HG03520 (cell line): ENCODE measurements around the gene PRDM5.

ENCODE experiments used
- ATAC-seq: cut with Tn5 transposase; IDR thresholded peaks from one replicate; pipeline ENCODE4 v1.9.1; 2021; ENCODE audit warnings: mild to moderate bottlenecking, moderate library complexity; ENCODE audit not compliant: unreplicated experiment

PRDM5 gene

GRCh38 chr4:120718979-120719566 lies 203.5 kb downstream of the PRDM5 start:
- peak; percentile 71 for ATAC-seq

- ATAC-seq: no peak
Measured at GRCh38 chr4:120716346-120716745, 206.2 kb downstream of the PRDM5 start.

GRCh38 chr4:120714417-120715010 lies 208.0 kb downstream of the PRDM5 start:
- ATAC-seq: no peak

- ATAC-seq: no peak
Measured at GRCh38 chr4:120709991-120710390, 212.5 kb downstream of the PRDM5 start.

- no peak for ATAC-seq
Measured at GRCh38 chr4:120704538-120704937, 218.0 kb downstream of the PRDM5 start.

GRCh38 chr4:120703908-120704307 lies 218.6 kb downstream of the PRDM5 start:
- ATAC-seq: no peak

- no peak for ATAC-seq
Measured at GRCh38 chr4:120699354-120699753, 223.2 kb downstream of the PRDM5 start.

GRCh38 chr4:120694973-120695372 lies 227.6 kb downstream of the PRDM5 start:
- no peak for ATAC-seq

- no peak for ATAC-seq
Measured at GRCh38 chr4:120693816-120694215, 228.7 kb downstream of the PRDM5 start.

- no peak for ATAC-seq
Measured at GRCh38 chr4:120692964-120693363, 229.6 kb downstream of the PRDM5 start.

GRCh38 chr4:120691536-120691935 lies 231.0 kb downstream of the PRDM5 start:
- no peak for ATAC-seq

- no peak for ATAC-seq
Measured at GRCh38 chr4:120691106-120691505, 231.4 kb downstream of the PRDM5 start.

GRCh38 chr4:120688791-120689190 lies 233.7 kb downstream of the PRDM5 start:
- no peak for ATAC-seq

- ATAC-seq: no peak
Measured at GRCh38 chr4:120685756-120686278, 236.7 kb downstream of the PRDM5 start.

- no peak for ATAC-seq
Measured at GRCh38 chr4:120683897-120684540, 238.5 kb downstream of the PRDM5 start.

GRCh38 chr4:120682981-120683380 lies 239.5 kb downstream of the PRDM5 start:
- no peak for ATAC-seq

- no peak for ATAC-seq
Measured at GRCh38 chr4:120680647-120681228, 241.8 kb downstream of the PRDM5 start.

- no peak for ATAC-seq
Measured at GRCh38 chr4:120673696-120674095, 248.8 kb downstream of the PRDM5 start.

- no peak for ATAC-seq
Measured at GRCh38 chr4:120672558-120673147, 249.9 kb downstream of the PRDM5 start.

- no peak for ATAC-seq
Measured at GRCh38 chr4:120672076-120672475, 250.4 kb downstream of the PRDM5 start.

- no peak for ATAC-seq
Measured at GRCh38 chr4:120671538-120671937, 251.0 kb downstream of the PRDM5 start.
